GM03348 (cell line): Measurements from ENCODE around the gene DDR1.
"Not testable (repeated sequence)": the region's sequence is repeated elsewhere in the genome, so short reads cannot be mapped to it uniquely, and the experiment has no call there.

ENCODE experiments used
- DNase-seq: peaks from one replicate; pipeline ENCODE4 v3.0.0; 2012; ENCODE audit warnings: low spot score

DDR1 gene

GRCh38 chr6:30917487-30917886 lies 33.2 kb downstream of the DDR1 start:
- no peak for DNase-seq

- no peak for DNase-seq
These were observed 34.4 kb downstream of the DDR1 start for GRCh38 chr6:30918670-30919069.

GRCh38 chr6:30922447-30922852 lies 38.1 kb downstream of the DDR1 start:
- DNase-seq, result no peak

- not testable (repeated sequence) for DNase-seq
These were observed 39.8 kb downstream of the DDR1 start for GRCh38 chr6:30924040-30924627.

GRCh38 chr6:30926644-30927043 lies 42.3 kb downstream of the DDR1 start:
- peak; percentile 25 for DNase-seq

GRCh38 chr6:30927080-30927479 lies 42.8 kb downstream of the DDR1 start:
- not testable (repeated sequence) for DNase-seq

- no peak for DNase-seq
These were observed 44.4 kb downstream of the DDR1 start for GRCh38 chr6:30928677-30929076.

- no peak for DNase-seq
These were observed 46.2 kb downstream of the DDR1 start for GRCh38 chr6:30930506-30930905.

GRCh38 chr6:30931272-30931671 lies 47.0 kb downstream of the DDR1 start:
- DNase-seq, result no peak

- no peak for DNase-seq
These were observed 47.8 kb downstream of the DDR1 start, which contains the start of gene SFTA2 for GRCh38 chr6:30931969-30932645. Gene SFTA2, minus strand, starts transcription at chr6:30932170. Its CDS starts 74 bp downstream, at chr6:30932096.

GRCh38 chr6:30932665-30933365 lies 48.5 kb downstream of the DDR1 start:
- DNase-seq, result no peak

GRCh38 chr6:30935018-30935417 lies 50.7 kb downstream of the DDR1 start:
- no peak for DNase-seq

- no peak for DNase-seq
These were observed 52.9 kb downstream of the DDR1 start for GRCh38 chr6:30937265-30937664.

GRCh38 chr6:30938730-30939129 lies 54.4 kb downstream of the DDR1 start:
- DNase-seq, result no peak

GRCh38 chr6:30939473-30939872 lies 55.2 kb downstream of the DDR1 start:
- peak; percentile 25 for DNase-seq

GRCh38 chr6:30940361-30940986 lies 56.2 kb downstream of the DDR1 start, which contains the start of gene MUCL3:
Gene MUCL3, plus strand, starts transcription at chr6:30940973. Its CDS starts 27 bp downstream, at chr6:30941000.
- DNase-seq, result no peak

- peak; percentile 95 for DNase-seq
These were observed 58.2 kb downstream of the DDR1 start for GRCh38 chr6:30942338-30943060.

GRCh38 chr6:30944051-30944450 lies 59.7 kb downstream of the DDR1 start:
- no peak for DNase-seq

GRCh38 chr6:30945281-30945680 lies 61.0 kb downstream of the DDR1 start:
- DNase-seq, result no peak

GRCh38 chr6:30947231-30947630 lies 62.9 kb downstream of the DDR1 start:
- DNase-seq, result no peak

- no peak for DNase-seq
These were observed 64.5 kb downstream of the DDR1 start for GRCh38 chr6:30948811-30949210.
